Keratinocyte (primary cell): ENCODE results near the gene SLC25A21. TPM values are rescaled to one million over a fixed set of nuclear protein-coding genes. Genes with fewer than 3 reads are reported as not detected.

Experiments used
- DNase-seq: peaks from one replicate; pipeline ENCODE4 v3.0.0-alpha.2; 2011; ENCODE audit warnings: low read depth, missing footprints, low spot score
- FAIRE-seq: peaks from 2 replicates; lab custom pipeline; 2011; peaks lifted over from hg19 to GRCh38; lab: Jason Lieb, UNC
- H2AFZ ChIP-seq: 2 replicates; pipeline ENCODE4 v1.6.0; 2012; ENCODE audit warnings: low read length, control low read depth, inconsistent platforms; ENCODE audit not compliant: control insufficient read depth
- H3K27ac ChIP-seq: 2 replicates; pipeline ENCODE4 v1.5.1; 2011; ENCODE audit warnings: low read length; ENCODE audit not compliant: control insufficient read depth, insufficient read depth
- H3K27me3 ChIP-seq: 3 replicates; pipeline ENCODE4 v1.6.0; 2011; ENCODE audit warnings: low read length; ENCODE audit not compliant: control insufficient read depth, insufficient read depth; ENCODE audit errors: extremely low read depth
- H3K36me3 ChIP-seq, 2 experiments: 2 replicates in 1 of 2; 3 replicates in 1 of 2; pipeline ENCODE4 v1.5.1; 2011; ENCODE audit warnings: low read length in 2 of 2, mild to moderate bottlenecking in 1 of 2; ENCODE audit not compliant: control insufficient read depth in 2 of 2, insufficient read depth in 2 of 2; ENCODE audit errors: extremely low read depth in 1 of 2
- H3K4me1 ChIP-seq: 3 replicates; pipeline ENCODE4 v1.5.1; 2011; ENCODE audit warnings: low read length; ENCODE audit not compliant: control insufficient read depth, insufficient read depth; ENCODE audit errors: extremely low read depth
- H3K4me2 ChIP-seq: 3 replicates; pipeline ENCODE4 v1.6.0; 2011; ENCODE audit warnings: low read depth, low read length; ENCODE audit not compliant: control insufficient read depth, insufficient read depth; ENCODE audit errors: extremely low read depth
- H3K4me3 ChIP-seq, 3 experiments: fragments of 200-600 bp in 1 of 3; sonication (generic) in 1 of 3; 2 replicates in 2 of 3; 3 replicates in 1 of 3; pipeline ENCODE4 v1.5.1; 2011 to 2016; ENCODE audit warnings: low read length in 3 of 3, mild to moderate bottlenecking in 3 of 3, control low read depth in 2 of 3, inconsistent platforms in 1 of 3, low read depth in 1 of 3, mixed read lengths in 1 of 3, mixed run types in 1 of 3, moderate library complexity in 1 of 3; ENCODE audit not compliant: control insufficient read depth in 2 of 3, insufficient read depth in 2 of 3; ENCODE audit errors: extremely low read depth in 1 of 3
- H3K79me2 ChIP-seq: 2 replicates; pipeline ENCODE4 v1.6.0; 2012; ENCODE audit warnings: low read length; ENCODE audit not compliant: control insufficient read depth, insufficient read depth
- H3K9ac ChIP-seq: 3 replicates; pipeline ENCODE4 v1.6.0; 2011; ENCODE audit warnings: low read length; ENCODE audit not compliant: control insufficient read depth, insufficient read depth; ENCODE audit errors: extremely low read depth
- H3K9me1 ChIP-seq: 3 replicates; pipeline ENCODE4 v1.6.0; 2011; ENCODE audit warnings: low read length; ENCODE audit not compliant: control insufficient read depth, insufficient read depth; ENCODE audit errors: extremely low read depth
- H3K9me3 ChIP-seq: 2 replicates; pipeline ENCODE4 v1.5.1; 2012; ENCODE audit warnings: low read depth, low read length; ENCODE audit not compliant: control insufficient read depth
- H4K20me1 ChIP-seq: 3 replicates; pipeline ENCODE4 v1.6.0; 2011; ENCODE audit warnings: low read length; ENCODE audit not compliant: control insufficient read depth, insufficient read depth; ENCODE audit errors: extremely low read depth
- CTCF ChIP-seq, 3 experiments: IDR thresholded peaks in 1 of 3; conservative IDR thresholded peaks in 1 of 3; optimal IDR thresholded peaks in 1 of 3; 2 replicates in 2 of 3; 3 replicates in 1 of 3; pipeline versions ENCODE3 to v1.5.1; 2011; ENCODE audit warnings: low read length in 3 of 3, mild to moderate bottlenecking in 3 of 3, moderate library complexity in 2 of 3, control low read depth in 1 of 3, inconsistent platforms in 1 of 3; ENCODE audit not compliant: insufficient read depth in 2 of 3; ENCODE audit errors: extremely low read depth in 1 of 3
- EZH2 ChIP-seq: IDR thresholded peaks from one replicate; pipeline ENCODE4 v1.6.1; 2012; ENCODE audit warnings: inconsistent platforms, mild to moderate bottlenecking, low read length, moderate library complexity
- dilution Hi-C: fragments of 300-500 bp; cut with MboI; formaldehyde crosslinking; loops from one replicate; pipeline ENCODE4 v1.7.0; 2020; ENCODE audit warnings: low sequenced_read_pairs; ENCODE audit not compliant: extremely low pct_ligation_motif_present
- polyA plus RNA-seq, 5 experiments: library from polyadenylated mRNA; depleted of rRNA in 3 of 5; stranded (reverse) in 3 of 5; stranded (forward) in 1 of 5; unstranded in 1 of 5; fragments of >200 nt; gene quantifications; 1 replicate in 1 of 5; 2 replicates in 3 of 5; 3 replicates in 1 of 5; pipeline versions ENCODE4 v1.2.1 to v1.2.3, GENCODE V29; 2011 to 2012; ENCODE audit warnings: missing spikeins in 2 of 5, low read depth in 1 of 5, low replicate concordance in 1 of 5

The SLC25A21 gene
- polyA plus RNA-seq, 1 donor (not counting 4 experiments of a cell fraction or from before 2014, with no cell fraction given) = 0.66 TPM

DNA sequence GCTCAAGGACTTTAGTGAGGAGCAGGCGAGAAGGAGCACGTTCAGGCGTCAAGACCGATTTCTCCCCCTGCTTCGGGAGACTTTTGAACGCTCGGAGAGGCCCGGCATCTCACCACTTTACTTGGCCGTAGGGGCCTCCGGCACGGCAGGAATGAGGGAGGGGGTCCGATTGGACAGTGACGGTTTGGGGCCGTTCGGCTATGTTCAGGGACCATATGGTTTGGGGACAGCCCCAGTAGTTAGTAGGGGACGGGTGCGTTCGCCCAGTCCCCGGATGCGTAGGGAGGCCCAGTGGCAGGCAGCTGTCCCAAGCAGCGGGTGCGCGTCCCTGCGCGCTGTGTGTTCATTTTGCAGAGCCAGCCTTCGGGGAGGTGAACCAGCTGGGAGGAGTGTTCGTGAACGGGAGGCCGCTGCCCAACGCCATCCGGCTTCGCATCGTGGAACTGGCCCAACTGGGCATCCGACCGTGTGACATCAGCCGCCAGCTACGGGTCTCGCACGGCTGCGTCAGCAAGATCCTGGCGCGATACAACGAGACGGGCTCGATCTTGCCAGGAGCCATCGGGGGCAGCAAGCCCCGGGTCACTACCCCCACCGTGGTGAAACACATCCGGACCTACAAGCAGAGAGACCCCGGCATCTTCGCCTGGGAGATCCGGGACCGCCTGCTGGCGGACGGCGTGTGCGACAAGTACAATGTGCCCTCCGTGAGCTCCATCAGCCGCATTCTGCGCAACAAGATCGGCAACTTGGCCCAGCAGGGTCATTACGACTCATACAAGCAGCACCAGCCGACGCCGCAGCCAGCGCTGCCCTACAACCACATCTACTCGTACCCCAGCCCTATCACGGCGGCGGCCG lies 509.6 kb downstream of the SLC25A21 start:
- DNase-seq = no peak
- Histone ChIP-seq H3K79me2 (no peaks in the 10 kb centered on the region), H3K36me3 (peaks cover 0 to 2% of the 10 kb centered on the region in 2 experiments), H2AFZ (peak overlapping the region; percentile 95), H3K4me3 (peak overlapping the region; percentile 44 to 84 (median 63)), H3K9me3 (no peaks in the 10 kb centered on the region), H3K4me2 (peak overlapping the region; percentile 97), H3K27me3 (peaks cover 73% of the 10 kb centered on the region), H3K9me1 (no peaks in the 10 kb centered on the region), H4K20me1 (no peaks in the 10 kb centered on the region), H3K4me1 (peaks cover 15% of the 10 kb centered on the region), H3K27ac (no peak overlapping the region), H3K9ac (peak overlapping the region; percentile 63)
- FAIRE-seq = peak; percentile 9
- dilution Hi-C loops = no loop called here
- peak; percentile 58 for TF ChIP-seq EZH2
- no peak for TF ChIP-seq CTCF (optimal IDR thresholded peaks at IDR 0.05 in 1 of 3, IDR thresholded peaks at IDR 0.05 in 1 of 3, conservative IDR thresholded peaks at IDR 0.05 in 1 of 3; ENCODE audit: extremely low read depth in 1 of 3, insufficient read depth in 2 of 3, low read length in 3 of 3)

DNA sequence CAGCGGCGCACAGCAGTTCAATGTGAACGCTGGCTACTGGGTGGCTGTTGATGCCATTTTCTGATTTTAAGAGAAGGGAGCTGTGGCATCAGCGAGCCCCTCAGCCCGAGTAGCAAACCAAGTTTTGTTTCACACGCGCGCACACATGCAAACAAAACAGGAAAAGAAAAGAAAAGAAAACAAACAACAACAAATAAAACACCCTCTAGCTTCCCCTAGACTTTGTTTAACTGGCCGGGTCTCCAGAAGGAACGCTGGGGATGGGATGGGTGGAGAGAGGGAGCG lies 510.2 kb downstream of the SLC25A21 start:
- dilution Hi-C loops = no loop called here
- Histone ChIP-seq H3K27ac (no peak overlapping the region), H3K4me1 (peaks cover 15% of the 10 kb centered on the region), H3K9ac (peak overlapping the region; percentile 63), H2AFZ (peak overlapping the region; percentile 95), H3K4me3 (peak overlapping the region; percentile 44 to 84 (median 63)), H3K9me3 (no peaks in the 10 kb centered on the region), H3K36me3 (peaks cover 0 to 2% of the 10 kb centered on the region in 2 experiments), H3K9me1 (no peaks in the 10 kb centered on the region), H3K4me2 (peak overlapping the region; percentile 97), H3K79me2 (no peaks in the 10 kb centered on the region), H4K20me1 (no peaks in the 10 kb centered on the region), H3K27me3 (peaks cover 79% of the 10 kb centered on the region)
- no peak for DNase-seq
- FAIRE-seq = no peak
- no peak for TF ChIP-seq CTCF (optimal IDR thresholded peaks at IDR 0.05 in 1 of 3, IDR thresholded peaks at IDR 0.05 in 1 of 3, conservative IDR thresholded peaks at IDR 0.05 in 1 of 3; ENCODE audit: extremely low read depth in 1 of 3, insufficient read depth in 2 of 3, low read length in 3 of 3)
- no peak for TF ChIP-seq EZH2
